ENCODE results near the gene ATP6V1B1. TPM values are rescaled to one million over a fixed set of nuclear protein-coding genes. Genes with fewer than 3 reads are reported as not detected.

ATP6V1B1 gene
- total RNA-seq, 1 experiment from 2014 or later = 6.5 TPM

- CTCF ChIA-PET = no interaction called here
- no peaks in the 10 kb centered on the region for H3K9me3 ChIP-seq (ENCODE audit: low read depth, low read length, poor library complexity, severe bottlenecking)
- no peaks in the 10 kb centered on the region for H3K27me3 ChIP-seq (replicated peaks; ENCODE audit: insufficient read depth, low read depth, low read length, poor library complexity)
- no TSS peak for BruUV-seq (replicated peaks)
- no peak overlapping the region for H3K27ac ChIP-seq (ENCODE audit: low read depth, low read length, poor library complexity, severe bottlenecking)
- DNase-seq (ENCODE audit: low spot score) = no peak
- no peak for TF ChIP-seq EZH2 (IDR thresholded peaks at IDR 0.05; ENCODE audit: borderline replicate concordance, low read depth, low read length, poor library complexity, severe bottlenecking)
- no peak for TF ChIP-seq CTCF (conservative IDR thresholded peaks at IDR 0.05; ENCODE audit: low read depth, low read length)
- intact Hi-C loops (cut with micrococcal nuclease; ENCODE audit: unreplicated experiment) = no loop called here
- H3K4me1 ChIP-seq (ENCODE audit: insufficient read depth, low read length, poor library complexity, severe bottlenecking) = no peaks in the 10 kb centered on the region
- no peak overlapping the region for H3K4me3 ChIP-seq (ENCODE audit: low read depth, low read length, poor library complexity, severe bottlenecking)
- peaks cover 17% of the 10 kb centered on the region for H3K36me3 ChIP-seq (ENCODE audit: insufficient read depth, low read length, poor library complexity, severe bottlenecking)
- POLR2A ChIA-PET (ENCODE audit: low non-redundant PET) = no interaction called here
Observed at GRCh38 chr2:70983506-70984227, 48.0 kb downstream of the ATP6V1B1 start.

GRCh38 chr2:70984228-70984575 is 48.5 kb downstream of the ATP6V1B1 start:
- no peak overlapping the region for H3K27ac ChIP-seq (ENCODE audit: low read depth, low read length, poor library complexity, severe bottlenecking)
- POLR2A ChIA-PET (ENCODE audit: low non-redundant PET) = no interaction called here
- no TSS peak for BruUV-seq (replicated peaks)
- peaks cover 21% of the 10 kb centered on the region for H3K36me3 ChIP-seq (ENCODE audit: insufficient read depth, low read length, poor library complexity, severe bottlenecking)
- TF ChIP-seq CTCF (conservative IDR thresholded peaks at IDR 0.05; ENCODE audit: low read depth, low read length) (no peak), EZH2 (IDR thresholded peaks at IDR 0.05; ENCODE audit: borderline replicate concordance, low read depth, low read length, poor library complexity, severe bottlenecking) (no peak)
- CTCF ChIA-PET = interaction anchor here (0.5 to 1.1 kb wide), 5 partner anchors 10 to 108 kb away, joined by 3 to 8 read pairs (median 3); no protein-coding TSS in a partner anchor
- H3K9me3 ChIP-seq (ENCODE audit: low read depth, low read length, poor library complexity, severe bottlenecking) = no peaks in the 10 kb centered on the region
- no peak for DNase-seq (ENCODE audit: low spot score)
- no peaks in the 10 kb centered on the region for H3K4me1 ChIP-seq (ENCODE audit: insufficient read depth, low read length, poor library complexity, severe bottlenecking)
- H3K27me3 ChIP-seq (replicated peaks; ENCODE audit: insufficient read depth, low read depth, low read length, poor library complexity) = no peaks in the 10 kb centered on the region
- intact Hi-C loops (cut with micrococcal nuclease; ENCODE audit: unreplicated experiment) = no loop called here
- H3K4me3 ChIP-seq (ENCODE audit: low read depth, low read length, poor library complexity, severe bottlenecking) = no peak overlapping the region

GRCh38 chr2:70984576-70985282 is 49.0 kb downstream of the ATP6V1B1 start:
- Histone ChIP-seq H3K9me3 (ENCODE audit: low read depth, low read length, poor library complexity, severe bottlenecking) (no peaks in the 10 kb centered on the region), H3K4me3 (ENCODE audit: low read depth, low read length, poor library complexity, severe bottlenecking) (no peak overlapping the region), H3K27ac (ENCODE audit: low read depth, low read length, poor library complexity, severe bottlenecking) (no peak overlapping the region), H3K4me1 (ENCODE audit: insufficient read depth, low read length, poor library complexity, severe bottlenecking) (no peaks in the 10 kb centered on the region), H3K36me3 (ENCODE audit: insufficient read depth, low read length, poor library complexity, severe bottlenecking) (peaks cover 21% of the 10 kb centered on the region), H3K27me3 (replicated peaks; ENCODE audit: insufficient read depth, low read depth, low read length, poor library complexity) (no peaks in the 10 kb centered on the region)
- TF ChIP-seq EZH2 (IDR thresholded peaks at IDR 0.05; ENCODE audit: borderline replicate concordance, low read depth, low read length, poor library complexity, severe bottlenecking) (no peak), CTCF (conservative IDR thresholded peaks at IDR 0.05; ENCODE audit: low read depth, low read length) (peak; percentile 97)
- no TSS peak for BruUV-seq (replicated peaks)
- intact Hi-C loops (cut with micrococcal nuclease; ENCODE audit: unreplicated experiment) = no loop called here
- ChIA-PET CTCF (interaction anchor here (0.5 to 1.1 kb wide), 5 partner anchors 9 to 109 kb away, joined by 3 to 8 read pairs (median 3); no protein-coding TSS in a partner anchor), POLR2A (ENCODE audit: low non-redundant PET) (no interaction called here)
- DNase-seq (ENCODE audit: low spot score) = peak; percentile 69

Measured in A673 (cell line).